ACC112 (cell line): ENCODE measurements around the gene PSMB10.

Experiments used
- H2AFZ ChIP-seq: fragments of 200-600 bp; sonication (generic); one replicate; pipeline ENCODE4 v1.6.0; 2017; ENCODE audit warnings: antibody characterized with exemption, low read length; ENCODE audit not compliant: unreplicated experiment
- H3K27ac ChIP-seq: fragments of 200-600 bp; sonication (generic); 2 replicates; pipeline ENCODE4 v1.5.1; 2014; ENCODE audit warnings: low read depth, mild to moderate bottlenecking, antibody characterized with exemption, low read length, moderate library complexity
- H3K27me3 ChIP-seq: fragments of 200-600 bp; sonication (generic); 2 replicates; pipeline ENCODE4 v1.6.1; 2014; ENCODE audit warnings: mild to moderate bottlenecking, antibody characterized with exemption, low read length, moderate library complexity, mixed read lengths; ENCODE audit not compliant: insufficient read depth
- H3K36me3 ChIP-seq: fragments of 200-600 bp; sonication (generic); 2 replicates; pipeline ENCODE4 v1.6.1; 2016; ENCODE audit warnings: mild to moderate bottlenecking, antibody characterized with exemption, low read length, moderate library complexity, mixed read lengths; ENCODE audit not compliant: insufficient read depth
- H3K4me1 ChIP-seq: fragments of 200-600 bp; sonication (generic); one replicate; pipeline ENCODE4 v1.6.1; 2016; ENCODE audit warnings: low read length, mixed read lengths; ENCODE audit not compliant: insufficient read depth, unreplicated experiment, control insufficient read depth
- H3K4me3 ChIP-seq: fragments of 200-600 bp; sonication (generic); 2 replicates; pipeline ENCODE4 v1.5.1; 2014; ENCODE audit warnings: mild to moderate bottlenecking, low read depth, low read length
- H3K79me2 ChIP-seq: fragments of 200-600 bp; sonication (generic); one replicate; pipeline ENCODE4 v1.6.0; 2016; ENCODE audit warnings: low read length; ENCODE audit not compliant: control insufficient read depth, unreplicated experiment, insufficient read depth

PSMB10 gene

GRCh38 chr16:67969254-67970039 is 32.8 kb upstream of the PSMB10 start:
- no peaks in the 10 kb centered on the region; the same call in 1 of the 2 replicates for H3K36me3 ChIP-seq
- H3K27ac ChIP-seq: no peak overlapping the region
- peak overlapping the region; percentile 88 for H3K4me3 ChIP-seq
- peaks cover 26% of the 10 kb centered on the region for H3K4me1 ChIP-seq
- H3K79me2 ChIP-seq: peaks cover 39% of the 10 kb centered on the region
- H3K27me3 ChIP-seq: no peaks in the 10 kb centered on the region
- peak overlapping the region; percentile 95 for H2AFZ ChIP-seq

DNA sequence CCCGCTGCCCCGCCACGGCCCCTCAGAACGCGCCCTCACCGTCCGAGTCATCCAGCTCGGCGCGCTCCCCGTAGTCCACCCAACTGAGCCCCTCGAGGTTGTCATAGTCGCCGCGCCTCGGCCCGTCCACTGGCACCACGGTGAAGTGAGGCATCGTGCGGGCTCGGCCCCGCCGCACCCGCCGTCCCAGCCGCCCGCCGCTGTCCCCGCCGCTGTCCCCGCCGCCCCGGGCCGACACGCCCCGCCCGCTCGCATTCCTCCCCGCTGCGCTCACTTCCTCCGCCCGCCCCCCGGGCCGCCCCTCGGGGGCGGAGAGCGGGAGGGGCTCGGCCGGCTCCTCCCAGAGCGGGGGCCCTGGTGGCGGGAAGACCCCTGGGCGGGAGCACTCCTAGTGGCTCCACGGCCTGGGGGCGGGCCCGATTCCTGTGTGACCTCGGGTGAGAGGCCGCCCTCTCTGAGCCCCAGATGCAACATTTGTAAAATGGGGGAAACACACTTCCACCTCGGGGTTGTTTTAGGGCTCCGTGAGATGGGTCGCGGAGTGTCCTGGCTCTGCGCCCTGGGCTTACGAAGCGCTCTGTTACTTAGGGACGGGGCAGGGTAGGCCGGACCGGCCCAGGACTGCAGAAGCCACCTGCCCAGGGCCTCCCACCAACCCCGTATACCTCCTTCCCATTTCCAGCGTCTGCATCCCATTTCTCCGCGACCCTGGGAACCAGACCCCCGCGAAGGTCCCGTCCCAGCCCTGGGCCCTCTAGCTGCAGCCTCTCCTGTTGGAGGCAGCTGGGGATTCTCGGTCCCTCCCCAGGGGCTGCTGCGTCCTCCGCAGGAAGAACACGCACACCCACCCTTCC is 32.0 kb upstream of the PSMB10 start, which contains the start of gene SLC12A4:
Gene SLC12A4 (minus strand): TSS at position 238 of the 854 bp plus-strand sequence. CDS start 84 bp downstream, at position 154.
- Histone ChIP-seq H3K4me1 (peaks cover 27% of the 10 kb centered on the region), H3K36me3 (peaks cover under 1% of the 10 kb centered on the region), H3K27ac (peak within 1 kb of the TSS; percentile 76), H3K79me2 (peaks cover 47% of the 10 kb centered on the region), H3K4me3 (peak within 1 kb of the TSS; percentile 88), H3K27me3 (no peaks in the 10 kb centered on the region), H2AFZ (peak within 1 kb of the TSS; percentile 95)

- Histone ChIP-seq H3K4me1 (peaks cover 34% of the 10 kb centered on the region), H3K27me3 (no peaks in the 10 kb centered on the region), H3K79me2 (peaks cover 53% of the 10 kb centered on the region), H2AFZ (peak overlapping the region; percentile 71), H3K36me3 (peaks cover 6% of the 10 kb centered on the region), H3K27ac (peak overlapping the region; percentile 76), H3K4me3 (peak overlapping the region; percentile 88)
Measured at GRCh38 chr16:67967958-67968399, 31.3 kb upstream of the PSMB10 start.

DNA sequence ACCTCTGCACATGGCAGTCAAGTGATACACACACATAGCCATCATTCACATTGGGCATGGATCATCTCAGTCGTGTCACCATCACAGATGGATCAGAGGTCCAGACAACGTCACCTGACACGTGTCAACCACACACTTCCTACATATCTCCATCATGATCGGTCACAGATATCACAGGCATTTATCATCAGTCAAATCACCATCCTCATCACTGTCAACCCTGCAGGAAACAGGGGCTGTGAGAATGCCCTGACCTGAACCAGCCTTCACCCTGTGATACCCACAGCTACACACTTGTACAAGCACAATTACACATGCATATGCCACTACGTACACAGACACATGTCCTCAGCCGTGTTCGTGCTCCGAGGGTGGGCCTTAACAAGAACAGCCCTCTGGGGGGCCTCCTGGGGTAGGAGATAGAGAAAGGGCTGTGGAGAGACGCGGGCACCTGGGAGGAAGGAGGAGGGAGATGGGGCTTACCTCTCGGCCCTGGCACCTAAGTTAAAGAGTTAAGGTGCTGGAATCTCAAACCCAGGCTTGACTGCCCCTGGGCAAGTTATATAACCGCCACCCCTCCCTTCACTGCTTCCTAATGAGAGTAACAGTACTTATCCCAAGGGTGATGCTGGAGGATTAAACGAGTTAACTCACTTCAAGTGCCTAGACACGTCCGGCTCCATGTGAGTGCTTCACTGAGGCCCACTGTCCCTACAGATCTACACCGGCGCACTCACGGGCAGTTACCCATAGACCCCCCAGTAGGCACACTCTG is 30.7 kb upstream of the PSMB10 start:
- H3K36me3 ChIP-seq: peaks cover 9% of the 10 kb centered on the region

GRCh38 chr16:67966549-67967182 is 30.0 kb upstream of the PSMB10 start:
- Histone ChIP-seq H3K4me1 (peaks cover 37% of the 10 kb centered on the region), H3K27ac (peak overlapping the region; percentile 76), H2AFZ (no peak overlapping the region), H3K4me3 (peak overlapping the region; percentile 88), H3K36me3 (peaks cover 11% of the 10 kb centered on the region), H3K27me3 (no peaks in the 10 kb centered on the region), H3K79me2 (peaks cover 58% of the 10 kb centered on the region)

More for the DNA sequence above, 30.7 kb upstream of the PSMB10 start:
- peaks cover 36% of the 10 kb centered on the region for H3K4me1 ChIP-seq
- H3K4me3 ChIP-seq: peak overlapping the region; percentile 88
- H3K79me2 ChIP-seq: peaks cover 55% of the 10 kb centered on the region
- H3K27ac ChIP-seq: peak overlapping the region; percentile 76
- no peaks in the 10 kb centered on the region for H3K27me3 ChIP-seq
- no peak overlapping the region for H2AFZ ChIP-seq

GRCh38 chr16:67965668-67966548 is 29.3 kb upstream of the PSMB10 start:
- Histone ChIP-seq H3K27me3 (no peaks in the 10 kb centered on the region), H3K4me3 (peak overlapping the region; percentile 88), H3K27ac (peak overlapping the region; percentile 15), H3K79me2 (peaks cover 61% of the 10 kb centered on the region), H3K4me1 (peaks cover 45% of the 10 kb centered on the region), H3K36me3 (peaks cover 18% of the 10 kb centered on the region), H2AFZ (no peak overlapping the region)

GRCh38 chr16:67964477-67965131 is 28.0 kb upstream of the PSMB10 start:
- H3K27ac ChIP-seq: no peak overlapping the region
- H3K27me3 ChIP-seq: no peaks in the 10 kb centered on the region
- H3K4me3 ChIP-seq: no peak overlapping the region
- H3K79me2 ChIP-seq: peaks cover 68% of the 10 kb centered on the region
- no peak overlapping the region for H2AFZ ChIP-seq
- H3K4me1 ChIP-seq: peaks cover 58% of the 10 kb centered on the region
- peaks cover 19% of the 10 kb centered on the region for H3K36me3 ChIP-seq

DNA sequence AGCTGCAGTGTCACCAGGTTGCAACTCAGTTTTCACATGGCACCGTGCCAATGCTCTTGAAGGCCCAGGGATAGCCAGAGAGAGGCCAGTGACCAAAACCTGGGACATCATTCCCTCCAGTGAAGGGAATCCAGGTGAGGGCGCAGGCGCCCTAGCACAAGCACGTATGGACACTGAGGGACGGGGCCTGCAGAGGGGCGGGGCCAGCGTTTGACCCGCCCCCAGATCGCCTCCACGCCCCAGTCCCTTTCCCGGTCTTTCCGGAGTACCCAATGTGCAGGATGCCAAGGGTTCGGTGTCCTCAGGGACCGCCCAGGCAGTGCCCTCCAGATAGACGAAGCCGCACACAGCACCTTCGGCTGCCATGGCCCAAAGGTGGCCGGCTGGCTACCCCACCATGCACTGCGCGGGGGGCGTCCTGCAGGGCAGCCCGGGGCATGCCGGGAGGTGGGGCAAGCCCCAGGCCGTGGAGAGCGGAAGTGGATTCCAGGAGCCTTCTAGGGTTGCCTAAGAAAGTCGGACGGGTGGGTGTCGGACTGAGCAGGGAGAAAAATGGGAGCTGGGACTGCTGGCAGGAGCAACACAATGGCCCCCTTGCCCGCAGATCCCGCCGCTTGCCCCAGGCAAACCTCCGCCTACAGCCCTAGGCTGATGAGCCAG is 27.1 kb upstream of the PSMB10 start:
- H3K4me3 ChIP-seq: no peak overlapping the region
- no peak overlapping the region for H2AFZ ChIP-seq
- H3K27me3 ChIP-seq: no peaks in the 10 kb centered on the region
- peaks cover 66% of the 10 kb centered on the region for H3K4me1 ChIP-seq
- no peak overlapping the region for H3K27ac ChIP-seq
- H3K36me3 ChIP-seq: peaks cover 20% of the 10 kb centered on the region
- peaks cover 74% of the 10 kb centered on the region for H3K79me2 ChIP-seq

DNA sequence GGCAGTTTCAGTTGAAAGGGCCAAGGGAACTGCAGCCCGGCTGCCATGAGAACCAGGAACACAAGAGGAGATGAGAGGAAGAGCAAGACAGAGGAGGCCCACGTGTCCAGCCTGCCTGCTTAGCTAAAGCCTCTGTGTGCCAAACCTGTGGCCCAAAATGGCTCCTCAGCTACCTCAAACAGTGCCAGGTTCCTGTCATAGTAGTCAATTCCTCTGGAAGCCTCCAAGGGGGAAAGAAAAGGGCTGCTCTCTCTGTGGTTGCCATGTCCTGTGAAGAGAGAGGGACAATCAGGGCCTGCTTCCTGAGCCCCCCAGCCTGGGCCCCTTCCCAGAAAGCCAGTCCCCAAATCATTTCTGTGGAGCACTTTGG is 26.6 kb upstream of the PSMB10 start:
- Histone ChIP-seq H3K4me1 (peaks cover 68% of the 10 kb centered on the region), H3K27ac (no peak overlapping the region), H3K4me3 (no peak overlapping the region), H2AFZ (no peak overlapping the region), H3K79me2 (peaks cover 78% of the 10 kb centered on the region), H3K27me3 (no peaks in the 10 kb centered on the region), H3K36me3 (peaks cover 25% of the 10 kb centered on the region)
